Measurements from ENCODE around the gene INHBC.
"Not testable (repeated sequence)": the region's sequence is repeated elsewhere in the genome, so short reads cannot be mapped to it uniquely, and the experiment has no call there.

INHBC gene

GRCh38 chr12:57434517-57435223, at the start of gene INHBC:
TSS of gene INHBC (plus strand) at chr12:57434784. CDS start at chr12:57434887, 103 bp downstream.
- no peak for DNase-seq

- no peak for DNase-seq
These were observed 49.0 kb upstream of the INHBC start for GRCh38 chr12:57385586-57385985.

GRCh38 chr12:57386187-57386720, 48.3 kb upstream of the INHBC start:
- DNase-seq, result no peak

GRCh38 chr12:57388425-57388824, 46.2 kb upstream of the INHBC start:
- no peak for DNase-seq

GRCh38 chr12:57389033-57389432, 45.6 kb upstream of the INHBC start:
- DNase-seq, result no peak

GRCh38 chr12:57390174-57390573, 44.4 kb upstream of the INHBC start:
- DNase-seq, result no peak

- DNase-seq, result no peak
These were observed 39.5 kb upstream of the INHBC start for GRCh38 chr12:57395121-57395520.

- DNase-seq, result no peak
These were observed 37.1 kb upstream of the INHBC start for GRCh38 chr12:57397441-57397840.

GRCh38 chr12:57399718-57400463, 34.7 kb upstream of the INHBC start:
- not testable (repeated sequence) for DNase-seq

- no peak for DNase-seq
These were observed 33.4 kb upstream of the INHBC start for GRCh38 chr12:57401165-57401564.

- not testable (repeated sequence) for DNase-seq
These were observed 32.4 kb upstream of the INHBC start for GRCh38 chr12:57402156-57402555.

- DNase-seq, result no peak
These were observed 29.5 kb upstream of the INHBC start for GRCh38 chr12:57404966-57405640.

GRCh38 chr12:57410534-57410933, 24.1 kb upstream of the INHBC start:
- DNase-seq, result no peak

- not testable (repeated sequence) for DNase-seq
These were observed 20.4 kb upstream of the INHBC start for GRCh38 chr12:57414160-57414559.

- no peak for DNase-seq
These were observed 19.5 kb upstream of the INHBC start for GRCh38 chr12:57415088-57415487.

GRCh38 chr12:57416039-57416996, 18.3 kb upstream of the INHBC start:
- no peak for DNase-seq

GRCh38 chr12:57418255-57418654, 16.3 kb upstream of the INHBC start:
- no peak for DNase-seq

GRCh38 chr12:57419495-57419894, 15.1 kb upstream of the INHBC start:
- DNase-seq, result no peak

- DNase-seq, result no peak
These were observed 14.1 kb upstream of the INHBC start for GRCh38 chr12:57420482-57420881.

GRCh38 chr12:57426948-57427347, 7.6 kb upstream of the INHBC start:
- DNase-seq, result not testable (repeated sequence)

- no peak for DNase-seq
These were observed 5.6 kb upstream of the INHBC start for GRCh38 chr12:57428965-57429364.

GRCh38 chr12:57429473-57430111, 5.0 kb upstream of the INHBC start:
- DNase-seq, result no peak

Data from stimulated activated CD4-positive, alpha-beta T cell treated with anti-CD3 and anti-CD28 coated beads, Interleukin-4, amount 100 ng/mL, for 4 hours (primary cell).